ENCODE measurements around the gene MYRIP. TPM values are rescaled to one million over a fixed set of nuclear protein-coding genes. Genes with fewer than 3 reads are reported as not detected.
A peak's percentile ranks its signal among the peaks of the same experiment; 100 is the strongest.
"Not testable (repeated sequence)": the region's sequence is repeated elsewhere in the genome, so short reads cannot be mapped to it uniquely, and the experiment has no call there.

MYRIP gene
- total RNA-seq, 1 donor from 2014 or later = 0.53 TPM

- H3K4me3 Mint-ChIP-seq = no peak overlapping the region
- peaks cover 9% of the 10 kb centered on the region for H3K4me1 Mint-ChIP-seq (ENCODE audit: unreplicated experiment)
- no peak for DNase-seq (ENCODE audit: extremely low spot score, unreplicated experiment)
- no peak overlapping the region for H3K27ac Mint-ChIP-seq
- H3K27me3 Mint-ChIP-seq = peaks cover 13% of the 10 kb centered on the region
- H3K36me3 Mint-ChIP-seq = no peaks in the 10 kb centered on the region
- TF ChIP-seq CTCF (conservative IDR thresholded peaks at IDR 0.05) = no peak
- H3K9me3 Mint-ChIP-seq = peaks cover 4% of the 10 kb centered on the region
These were observed 273.7 kb downstream of the MYRIP start for GRCh38 chr3:40083066-40083465.

- H3K9me3 Mint-ChIP-seq; H3K36me3 Mint-ChIP-seq; H3K4me1 Mint-ChIP-seq (ENCODE audit: unreplicated experiment); H3K4me3 Mint-ChIP-seq; DNase-seq (ENCODE audit: extremely low spot score, unreplicated experiment); H3K27ac Mint-ChIP-seq: not testable (repeated sequence)
- H3K27me3 Mint-ChIP-seq = peaks cover 13% of the 10 kb centered on the region
These were observed 275.0 kb downstream of the MYRIP start for GRCh38 chr3:40084424-40084823.

GRCh38 chr3:40086890-40087883 lies 277.8 kb downstream of the MYRIP start:
- H3K27ac Mint-ChIP-seq = peak overlapping the region; percentile 87
- peak overlapping the region; percentile 22 for H3K4me3 Mint-ChIP-seq
- H3K9me3 Mint-ChIP-seq = no peaks in the 10 kb centered on the region
- peaks cover 20% of the 10 kb centered on the region for H3K27me3 Mint-ChIP-seq
- no peak for DNase-seq (ENCODE audit: extremely low spot score, unreplicated experiment)
- TF ChIP-seq CTCF (conservative IDR thresholded peaks at IDR 0.05) = no peak
- H3K36me3 Mint-ChIP-seq = no peaks in the 10 kb centered on the region
- peaks cover 9% of the 10 kb centered on the region for H3K4me1 Mint-ChIP-seq (ENCODE audit: unreplicated experiment)

- no peaks in the 10 kb centered on the region for H3K9me3 Mint-ChIP-seq
- H3K4me1 Mint-ChIP-seq (ENCODE audit: unreplicated experiment) = peaks cover 9% of the 10 kb centered on the region
- no peak overlapping the region for H3K27ac Mint-ChIP-seq
- H3K27me3 Mint-ChIP-seq = peaks cover 27% of the 10 kb centered on the region
- TF ChIP-seq CTCF (conservative IDR thresholded peaks at IDR 0.05) = no peak
- no peak for DNase-seq (ENCODE audit: extremely low spot score, unreplicated experiment)
- H3K36me3 Mint-ChIP-seq = no peaks in the 10 kb centered on the region
- H3K4me3 Mint-ChIP-seq = no peak overlapping the region
These were observed 279.2 kb downstream of the MYRIP start for GRCh38 chr3:40088527-40089170.

- H3K36me3 Mint-ChIP-seq = no peaks in the 10 kb centered on the region
- DNase-seq (ENCODE audit: extremely low spot score, unreplicated experiment) = no peak
- peaks cover 29% of the 10 kb centered on the region for H3K27me3 Mint-ChIP-seq
- no peak for TF ChIP-seq CTCF (conservative IDR thresholded peaks at IDR 0.05)
- no peaks in the 10 kb centered on the region for H3K9me3 Mint-ChIP-seq
- H3K4me1 Mint-ChIP-seq (ENCODE audit: unreplicated experiment) = peaks cover 4% of the 10 kb centered on the region
- no peak overlapping the region for H3K27ac Mint-ChIP-seq
- no peak overlapping the region for H3K4me3 Mint-ChIP-seq
These were observed 287.3 kb downstream of the MYRIP start for GRCh38 chr3:40096661-40097111.

Data from type B pancreatic cell (in vitro differentiated cells).